GM23248 (cell line): ENCODE data around the gene GPER1. TPM values are rescaled to one million over a fixed set of nuclear protein-coding genes. Genes with fewer than 3 reads are reported as not detected.

ENCODE experiments used
- DNase-seq: peaks from one replicate; pipeline ENCODE4 v3.0.0-alpha.2; 2015
- H2AFZ ChIP-seq: fragments of 200-600 bp; sonication (generic); 2 replicates; pipeline ENCODE4 v1.6.1; 2016; ENCODE audit warnings: antibody characterized with exemption
- H3F3A ChIP-seq: fragments of 200-600 bp; sonication (generic); 2 replicates; pipeline ENCODE4 v1.6.1; 2016; ENCODE audit warnings: mild to moderate bottlenecking, antibody characterized with exemption, mixed run types; ENCODE audit not compliant: insufficient read depth
- H3K27ac ChIP-seq: fragments of 200-600 bp; sonication (generic); 2 replicates; pipeline ENCODE4 v1.5.1; 2016; ENCODE audit warnings: mild to moderate bottlenecking
- H3K27me3 ChIP-seq: fragments of 200-600 bp; sonication (generic); replicated peaks from 2 replicates; pipeline ENCODE4 v1.6.1; 2016; ENCODE audit warnings: mild to moderate bottlenecking; ENCODE audit not compliant: insufficient read depth
- H3K36me3 ChIP-seq: fragments of 200-600 bp; sonication (generic); 2 replicates; pipeline ENCODE4 v1.6.1; 2016; ENCODE audit warnings: low read depth, mild to moderate bottlenecking
- H3K4me1 ChIP-seq: fragments of 200-600 bp; sonication (generic); 2 replicates; pipeline ENCODE4 v1.6.1; 2016; ENCODE audit warnings: mild to moderate bottlenecking; ENCODE audit not compliant: insufficient read depth
- H3K4me2 ChIP-seq: fragments of 200-600 bp; sonication (generic); one replicate; pipeline ENCODE4 v1.6.1; 2016; ENCODE audit warnings: mild to moderate bottlenecking; ENCODE audit not compliant: unreplicated experiment
- H3K4me3 ChIP-seq: fragments of 200-600 bp; sonication (generic); 2 replicates; pipeline ENCODE4 v1.5.1; 2016; ENCODE audit warnings: mild to moderate bottlenecking
- H3K79me2 ChIP-seq: fragments of 200-600 bp; sonication (generic); 2 replicates; pipeline ENCODE4 v1.6.1; 2016; ENCODE audit warnings: mild to moderate bottlenecking; ENCODE audit not compliant: insufficient read depth
- H3K9ac ChIP-seq: fragments of 200-600 bp; sonication (generic); 2 replicates; pipeline ENCODE4 v1.6.1; 2016; ENCODE audit warnings: mild to moderate bottlenecking
- H3K9me2 ChIP-seq: fragments of 200-600 bp; sonication (generic); 2 replicates; pipeline ENCODE4 v1.6.1; 2016; ENCODE audit warnings: mixed run types, mild to moderate bottlenecking, moderate library complexity; ENCODE audit not compliant: insufficient read depth
- H3K9me3 ChIP-seq: fragments of 200-600 bp; sonication (generic); one replicate; pipeline ENCODE4 v1.6.1; 2017; ENCODE audit warnings: low read depth
- H4K20me1 ChIP-seq: fragments of 200-600 bp; sonication (generic); 2 replicates; pipeline ENCODE4 v1.6.0; 2016; ENCODE audit not compliant: insufficient read depth
- EZH2 ChIP-seq: fragments of 200-600 bp; sonication (generic); IDR thresholded peaks from 2 replicates; pipeline ENCODE4 v1.6.1; 2018; ENCODE audit warnings: antibody characterized with exemption, mild to moderate bottlenecking; ENCODE audit not compliant: insufficient read depth, poor library complexity, severe bottlenecking
- EZH2phosphoT487 ChIP-seq: fragments of 200-600 bp; sonication (generic); IDR thresholded peaks from 2 replicates; pipeline ENCODE4 v1.6.1; 2018; ENCODE audit warnings: antibody characterized with exemption, moderate library complexity, mild to moderate bottlenecking, low read depth; ENCODE audit not compliant: insufficient read depth
- WGBS, 2 experiments: methylation state at CpG; one replicate each; pipeline ENCODE4 v1.1.6; 2015 to 2017; ENCODE audit warnings: low lambda C conversion rate in 2 of 2, low coverage in 1 of 2; ENCODE audit errors: missing lambda C conversion rate in 2 of 2; 5-methylcytosine and 5-hydroxymethylcytosine counted together
- in situ Hi-C: fragments of 300-500 bp; cut with MboI; formaldehyde crosslinking; loops from 2 replicates; pipeline ENCODE4 v1.15.0; 2020
- polyA plus RNA-seq: library from polyadenylated mRNA; unstranded; fragments of >200 nt; fragmentation: Nextera tagmentation; extraction: Ambion mirVana; gene quantifications from 2 replicates; pipeline ENCODE4 v1.2.1, GENCODE V29; 2016
- total RNA-seq: library from RNA; depleted of rRNA; stranded (reverse); fragments of >200 nt; shearing (Covaris generic); gene quantifications from 2 replicates; pipeline ENCODE4 v1.2.3, GENCODE V29; 2014

GPER1 gene
- total and polyA plus RNA-seq, 2 experiments from 2014 or later = 5.6 to 6.7 TPM

GRCh38 chr7:1042492-1042833 is 45.5 kb upstream of the GPER1 start:
- no peak overlapping the region for H3K4me3 ChIP-seq
- H3K27me3 ChIP-seq = no peaks in the 10 kb centered on the region
- no peaks in the 10 kb centered on the region for H3K9me2 ChIP-seq
- TF ChIP-seq EZH2phosphoT487 (no peak), EZH2 (no peak)
- no peak overlapping the region for H3K9ac ChIP-seq
- peaks cover 19% of the 10 kb centered on the region for H3F3A ChIP-seq
- peaks cover 14% of the 10 kb centered on the region for H3K4me1 ChIP-seq
- H3K4me2 ChIP-seq = no peak overlapping the region
- H3K79me2 ChIP-seq = peaks cover 10% of the 10 kb centered on the region; the same call in 1 of the 2 replicates
- H3K27ac ChIP-seq = no peak overlapping the region
- no peaks in the 10 kb centered on the region for H4K20me1 ChIP-seq
- no peaks in the 10 kb centered on the region for H3K9me3 ChIP-seq
- no peak overlapping the region for H2AFZ ChIP-seq
- DNase-seq = no peak
- in situ Hi-C loops = no loop called here
- WGBS, 2 experiments = 91% methylated on average over 7 of the region's 7 CpGs
- H3K36me3 ChIP-seq = no peaks in the 10 kb centered on the region

GRCh38 chr7:1043552-1044188 is 44.2 kb upstream of the GPER1 start:
- Histone ChIP-seq H3F3A (peaks cover 19% of the 10 kb centered on the region), H2AFZ (peak overlapping the region; percentile 80), H3K9me2 (no peaks in the 10 kb centered on the region), H3K9me3 (no peaks in the 10 kb centered on the region), H3K27ac (peak overlapping the region; percentile 65), H3K9ac (peak overlapping the region; percentile 77), H3K36me3 (no peaks in the 10 kb centered on the region), H3K4me2 (peak overlapping the region; percentile 83), H3K4me3 (peak overlapping the region; percentile 83), H3K27me3 (no peaks in the 10 kb centered on the region), H3K4me1 (peaks cover 14% of the 10 kb centered on the region), H4K20me1 (no peaks in the 10 kb centered on the region), H3K79me2 (peaks cover 10% of the 10 kb centered on the region; the same call in 1 of the 2 replicates)
- in situ Hi-C loops = no loop called here
- TF ChIP-seq EZH2phosphoT487 (no peak), EZH2 (no peak)
- DNase-seq = no peak
- WGBS, 2 experiments = 71 to 72% methylated on average over 18 of the region's 18 CpGs

GRCh38 chr7:1044189-1045068 is 43.5 kb upstream of the GPER1 start, which contains the start of gene GPR146:
TSS of gene GPR146 (plus strand) at chr7:1044546. CDS start at chr7:1057516, 12,970 bp downstream.
- peak within 1 kb of the TSS; percentile 76 for H3K27ac ChIP-seq
- peak; percentile 99 for DNase-seq

GRCh38 chr7:1045069-1046063 is 42.5 kb upstream of the GPER1 start:
- peaks cover 19% of the 10 kb centered on the region for H3F3A ChIP-seq
- peak overlapping the region; percentile 87 for H3K9ac ChIP-seq
- WGBS, 2 experiments = 80 to 82% methylated on average over 21 of the region's 21 CpGs
- no peaks in the 10 kb centered on the region for H4K20me1 ChIP-seq
- peaks cover 10% of the 10 kb centered on the region; the same call in 1 of the 2 replicates for H3K79me2 ChIP-seq
- H3K27ac ChIP-seq = peak overlapping the region; percentile 76
- no peaks in the 10 kb centered on the region for H3K36me3 ChIP-seq
- no peaks in the 10 kb centered on the region for H3K9me3 ChIP-seq
- H3K4me2 ChIP-seq = peak overlapping the region; percentile 75
- H3K4me1 ChIP-seq = peaks cover 12% of the 10 kb centered on the region
- no peaks in the 10 kb centered on the region for H3K27me3 ChIP-seq
- peak overlapping the region; percentile 83 for H2AFZ ChIP-seq
- H3K9me2 ChIP-seq = no peaks in the 10 kb centered on the region
- H3K4me3 ChIP-seq = peak overlapping the region; percentile 83
- no peak for DNase-seq
- no peak for TF ChIP-seq EZH2
- no peak for TF ChIP-seq EZH2phosphoT487
- in situ Hi-C loops = no loop called here

More at GRCh38 chr7:1044189-1045068, 43.5 kb upstream of the GPER1 start, which contains the start of gene GPR146:
- TF ChIP-seq EZH2 = no peak
- Histone ChIP-seq H3K9me2 (no peaks in the 10 kb centered on the region), H3K36me3 (no peaks in the 10 kb centered on the region), H2AFZ (peak within 1 kb of the TSS; percentile 83), H3K9ac (peak within 1 kb of the TSS; percentile 87), H3K79me2 (peaks cover 10% of the 10 kb centered on the region; the same call in 1 of the 2 replicates), H3K4me3 (peak within 1 kb of the TSS; percentile 83), H3K4me1 (peaks cover 14% of the 10 kb centered on the region), H3F3A (peaks cover 19% of the 10 kb centered on the region), H3K9me3 (no peaks in the 10 kb centered on the region), H4K20me1 (no peaks in the 10 kb centered on the region), H3K27me3 (no peaks in the 10 kb centered on the region), H3K4me2 (peak within 1 kb of the TSS; percentile 83)
- in situ Hi-C loops = no loop called here
- WGBS, 2 experiments = 1 to 3% methylated on average over 40 to 41 of the region's 74 CpGs
